Testis (tissue), 5 donors: ENCODE results near the gene SLC22A2. TPM values are rescaled to one million over a fixed set of nuclear protein-coding genes. Genes with fewer than 3 reads are reported as not detected.
"Not testable (repeated sequence)": the region's sequence is repeated elsewhere in the genome, so short reads cannot be mapped to it uniquely, and the experiment has no call there.

Experiments
- DNase-seq: peaks from one replicate; pipeline ENCODE4 v3.0.0-alpha.2; 2019
- H3K27ac ChIP-seq, 2 donors: fragments of 200-600 bp; sonication (generic); one replicate each; pipeline ENCODE4 v1.5.1; 2019
- H3K27me3 ChIP-seq: fragments of 200-600 bp; sonication (generic); one replicate; pipeline ENCODE4 v1.5.1; 2019
- H3K36me3 ChIP-seq: fragments of 200-600 bp; sonication (generic); one replicate; pipeline ENCODE4 v1.5.1; 2017; ENCODE audit warnings: low read depth; ENCODE audit errors: missing control alignments
- H3K4me1 ChIP-seq: fragments of 200-600 bp; sonication (generic); one replicate; pipeline ENCODE4 v1.5.1; 2019
- H3K4me3 ChIP-seq, 2 donors: fragments of 200-600 bp; sonication (generic); one replicate each; pipeline ENCODE4 v1.5.1; 2017 to 2019
- H3K9me3 ChIP-seq: fragments of 200-600 bp; sonication (generic); one replicate; pipeline ENCODE4 v1.5.1; 2017
- CTCF ChIP-seq, 3 experiments: fragments of 450-650 bp in 2 of 3; fragments of 200-600 bp in 1 of 3; sonication (generic) in 1 of 3; IDR thresholded peaks; one replicate each; pipeline ENCODE4 v1.5.1; 2016 to 2019; ENCODE audit warnings: antibody characterized with exemption in 3 of 3, mild to moderate bottlenecking in 2 of 3, moderate library complexity in 1 of 3
- POLR2A ChIP-seq: fragments of 450-650 bp; IDR thresholded peaks from one replicate; pipeline ENCODE4 v1.6.1; 2017; ENCODE audit warnings: antibody characterized with exemption, mild to moderate bottlenecking, moderate library complexity
- WGBS, 2 donors: methylation state at CpG; one replicate each; pipeline ENCODE4 v1.1.5; 2018; 5-methylcytosine and 5-hydroxymethylcytosine counted together
- intact Hi-C: fragments of 100-400 bp; cut with DNase I; formaldehyde crosslinking; loops from one replicate; pipeline ENCODE4 v1.15.1; 2023; ENCODE audit warnings: low total_unique reads
- long read RNA-seq, 2 donors: transcript quantifications; one replicate each; lab custom pipeline, GENCODE V29; 2026
- polyA plus RNA-seq: library from polyadenylated mRNA; stranded (reverse); fragments of 350-450 nt; fragmentation: Illumina TruSeq; extraction: RNeasy Lipid Tissue Mini Kit (QIAGEN cat#74804); gene quantifications from one replicate; pipeline ENCODE4 v1.2.3, GENCODE V29; 2014; ENCODE audit warnings: low read depth, low replicate concordance; ENCODE audit not compliant: insufficient read depth
- total RNA-seq, 2 donors: library from RNA; depleted of rRNA; stranded (reverse); fragments of >200 nt; gene quantifications; one replicate each; pipeline ENCODE4 v1.2.3, GENCODE V29; 2016

SLC22A2 gene
- total RNA-seq: under 1 TPM; 0.24 to 0.99 TPM
- polyA plus RNA-seq: 0.34 TPM
- long read RNA-seq, donor 1: 0 reads
- long read RNA-seq, donor 2: 0 reads

- no peak for TF ChIP-seq CTCF (IDR thresholded peaks at IDR 0.05)
- no peak for TF ChIP-seq POLR2A
- intact Hi-C loops: no loop called here
- Histone ChIP-seq H3K9me3 (no peaks in the 10 kb centered on the region), H3K36me3 (no peaks in the 10 kb centered on the region), H3K27ac (peak within 1 kb of the TSS in 1 of 2 donors; percentile 20), H3K4me1 (peaks cover 3% of the 10 kb centered on the region), H3K27me3 (no peaks in the 10 kb centered on the region), H3K4me3 (peak within 1 kb of the TSS; percentile 3 to 10)
- DNase-seq: no peak
- 52 to 77% methylated on average over 38 to 43 of the region's 43 CpGs for WGBS, 2 donors
Observed at GRCh38 chr6:160258346-160259142, at the start of gene SLC22A2. SLC22A2 (minus strand) TSS chr6:160258821; CDS start chr6:160258757, 64 bp downstream.

GRCh38 chr6:160305926-160306713 lies 47.5 kb upstream of the SLC22A2 start:
- 48 to 59% methylated on average over 7 of the region's 7 CpGs for WGBS, 2 donors
- no peaks in the 10 kb centered on the region for H3K36me3 ChIP-seq
- DNase-seq: no peak

GRCh38 chr6:160303806-160304205 lies 45.2 kb upstream of the SLC22A2 start:
- Histone ChIP-seq H3K36me3 (no peaks in the 10 kb centered on the region), H3K4me1 (no peaks in the 10 kb centered on the region), H3K27ac (no peak overlapping the region), H3K4me3 (no peak overlapping the region), H3K9me3 (no peaks in the 10 kb centered on the region), H3K27me3 (no peaks in the 10 kb centered on the region)
- no peak for TF ChIP-seq POLR2A
- no peak for TF ChIP-seq CTCF (IDR thresholded peaks at IDR 0.05)
- 69 to 77% methylated on average over 2 of the region's 2 CpGs for WGBS, 2 donors
- intact Hi-C loops: no loop called here
- DNase-seq: no peak

More at GRCh38 chr6:160305926-160306713, 47.5 kb upstream of the SLC22A2 start:
- TF ChIP-seq CTCF (IDR thresholded peaks at IDR 0.05) (no peak), POLR2A (no peak)
- intact Hi-C loops: no loop called here
- Histone ChIP-seq H3K9me3 (no peaks in the 10 kb centered on the region), H3K4me1 (no peaks in the 10 kb centered on the region), H3K27me3 (no peaks in the 10 kb centered on the region), H3K27ac (no peak overlapping the region), H3K4me3 (no peak overlapping the region)

GRCh38 chr6:160302431-160303082 lies 43.9 kb upstream of the SLC22A2 start:
- H3K27me3 ChIP-seq, H3K27ac ChIP-seq, H3K36me3 ChIP-seq, H3K9me3 ChIP-seq, intact Hi-C loops, H3K4me1 ChIP-seq, H3K4me3 ChIP-seq, DNase-seq: not testable (repeated sequence)
- 81 to 93% methylated on average over 2 of the region's 2 CpGs for WGBS, 2 donors

- Histone ChIP-seq H3K36me3 (no peaks in the 10 kb centered on the region), H3K27ac (no peak overlapping the region), H3K9me3 (no peaks in the 10 kb centered on the region), H3K4me1 (no peaks in the 10 kb centered on the region), H3K27me3 (no peaks in the 10 kb centered on the region), H3K4me3 (no peak overlapping the region)
- 41 to 50% methylated on average over 4 of the region's 4 CpGs for WGBS, 2 donors
- DNase-seq: no peak
- no peak for TF ChIP-seq POLR2A
- no peak for TF ChIP-seq CTCF (IDR thresholded peaks at IDR 0.05)
- intact Hi-C loops: no loop called here
Observed at GRCh38 chr6:160301339-160301738, 42.7 kb upstream of the SLC22A2 start.
